ENCODE data around the gene LANCL2.

LANCL2 gene

GRCh38 chr7:55365205-55365674 lies at the start of gene LANCL2:
Gene LANCL2, plus strand, starts transcription at chr7:55365337. Its CDS starts 689 bp downstream, at chr7:55366026.
- no peak for TF ChIP-seq JUND (IDR thresholded peaks at IDR 0.05; ENCODE audit: low read depth)
- in situ Hi-C loops (cut with HindIII; ENCODE audit: low pct_unique_long_range_greater_than_20kb, low sequenced_read_pairs): no loop called here
- DNase-seq (ENCODE audit: low read depth in 1 of 2, low spot score in 1 of 2): peak; percentile 64 to 76

- in situ Hi-C loops (cut with HindIII; ENCODE audit: low pct_unique_long_range_greater_than_20kb, low sequenced_read_pairs): no loop called here
- DNase-seq (ENCODE audit: low read depth in 1 of 2, low spot score in 1 of 2): peak in 1 of 2 experiments; percentile 48
- TF ChIP-seq JUND (IDR thresholded peaks at IDR 0.05; ENCODE audit: low read depth): no peak
Observed at GRCh38 chr7:55325371-55325792, 39.8 kb upstream of the LANCL2 start.

- DNase-seq (ENCODE audit: low read depth in 1 of 2, low spot score in 1 of 2): no peak
- TF ChIP-seq JUND (IDR thresholded peaks at IDR 0.05; ENCODE audit: low read depth): no peak
- in situ Hi-C loops (cut with HindIII; ENCODE audit: low pct_unique_long_range_greater_than_20kb, low sequenced_read_pairs): no loop called here
Observed at GRCh38 chr7:55326081-55326835, 38.9 kb upstream of the LANCL2 start.

GRCh38 chr7:55326945-55327626 lies 38.1 kb upstream of the LANCL2 start:
- in situ Hi-C loops (cut with HindIII; ENCODE audit: low pct_unique_long_range_greater_than_20kb, low sequenced_read_pairs): no loop called here
- no peak for TF ChIP-seq JUND (IDR thresholded peaks at IDR 0.05; ENCODE audit: low read depth)
- no peak for DNase-seq (ENCODE audit: low read depth in 1 of 2, low spot score in 1 of 2)

- DNase-seq (ENCODE audit: low read depth in 1 of 2, low spot score in 1 of 2): no peak
- no peak for TF ChIP-seq JUND (IDR thresholded peaks at IDR 0.05; ENCODE audit: low read depth)
- in situ Hi-C loops (cut with HindIII; ENCODE audit: low pct_unique_long_range_greater_than_20kb, low sequenced_read_pairs): no loop called here
Observed at GRCh38 chr7:55335151-55335550, 30.0 kb upstream of the LANCL2 start.

- DNase-seq (ENCODE audit: low read depth in 1 of 2, low spot score in 1 of 2): no peak
- in situ Hi-C loops (cut with HindIII; ENCODE audit: low pct_unique_long_range_greater_than_20kb, low sequenced_read_pairs): no loop called here
- TF ChIP-seq JUND (IDR thresholded peaks at IDR 0.05; ENCODE audit: low read depth): no peak
Observed at GRCh38 chr7:55335786-55336185, 29.4 kb upstream of the LANCL2 start.

- DNase-seq (ENCODE audit: low read depth in 1 of 2, low spot score in 1 of 2): no peak
- in situ Hi-C loops (cut with HindIII; ENCODE audit: low pct_unique_long_range_greater_than_20kb, low sequenced_read_pairs): no loop called here
- TF ChIP-seq JUND (IDR thresholded peaks at IDR 0.05; ENCODE audit: low read depth): no peak
Observed at GRCh38 chr7:55336540-55336939, 28.6 kb upstream of the LANCL2 start.

- in situ Hi-C loops (cut with HindIII; ENCODE audit: low pct_unique_long_range_greater_than_20kb, low sequenced_read_pairs): no loop called here
- DNase-seq (ENCODE audit: low read depth in 1 of 2, low spot score in 1 of 2): no peak
- TF ChIP-seq JUND (IDR thresholded peaks at IDR 0.05; ENCODE audit: low read depth): no peak
Observed at GRCh38 chr7:55339033-55340000, 25.8 kb upstream of the LANCL2 start.

- in situ Hi-C loops (cut with HindIII; ENCODE audit: low pct_unique_long_range_greater_than_20kb, low sequenced_read_pairs): no loop called here
- DNase-seq (ENCODE audit: low read depth in 1 of 2, low spot score in 1 of 2): no peak
- no peak for TF ChIP-seq JUND (IDR thresholded peaks at IDR 0.05; ENCODE audit: low read depth)
Observed at GRCh38 chr7:55342216-55342871, 22.8 kb upstream of the LANCL2 start.

GRCh38 chr7:55343002-55343781 lies 21.9 kb upstream of the LANCL2 start:
- no peak for DNase-seq (ENCODE audit: low read depth in 1 of 2, low spot score in 1 of 2)
- in situ Hi-C loops (cut with HindIII; ENCODE audit: low pct_unique_long_range_greater_than_20kb, low sequenced_read_pairs): no loop called here
- TF ChIP-seq JUND (IDR thresholded peaks at IDR 0.05; ENCODE audit: low read depth): no peak

GRCh38 chr7:55343860-55344606 lies 21.1 kb upstream of the LANCL2 start:
- TF ChIP-seq JUND (IDR thresholded peaks at IDR 0.05; ENCODE audit: low read depth): no peak
- in situ Hi-C loops (cut with HindIII; ENCODE audit: low pct_unique_long_range_greater_than_20kb, low sequenced_read_pairs): no loop called here
- no peak for DNase-seq (ENCODE audit: low read depth in 1 of 2, low spot score in 1 of 2)
